Right cardiac atrium (tissue), 5 donors: Measurements from ENCODE around the gene NHLRC1. TPM values are rescaled to one million over a fixed set of nuclear protein-coding genes. Genes with fewer than 3 reads are reported as not detected.
A peak's percentile ranks its signal among the peaks of the same experiment; 100 is the strongest.

ENCODE experiments used
- ATAC-seq, 2 donors: fragments of 200-7000 bp; cut with Tn5 transposase; one replicate each; pipeline versions ENCODE4 v1.8.0 to v1.9.1; 2020; ENCODE audit warnings: moderate library complexity in 2 of 2, mild to moderate bottlenecking in 1 of 2
- DNase-seq, 3 donors: peaks; one replicate each; pipeline ENCODE4 v3.0.0-alpha.2; 2020
- H3K27ac ChIP-seq: one replicate; pipeline ENCODE4 v1.5.1; 2013; ENCODE audit warnings: mild to moderate bottlenecking, low read length, control low read depth, moderate library complexity
- H3K27me3 ChIP-seq: one replicate; pipeline ENCODE4 v1.6.1; 2013; ENCODE audit not compliant: control insufficient read depth, insufficient read depth
- H3K4me1 ChIP-seq: one replicate; pipeline ENCODE4 v1.6.1; 2013; ENCODE audit warnings: low read length; ENCODE audit not compliant: control insufficient read depth, insufficient read depth
- H3K4me3 ChIP-seq: one replicate; pipeline ENCODE4 v1.5.1; 2013; ENCODE audit warnings: low read length, control low read depth
- H3K9me3 ChIP-seq: one replicate; pipeline ENCODE4 v1.6.1; 2013; ENCODE audit warnings: low read length; ENCODE audit not compliant: control insufficient read depth
- WGBS: extraction: QIAGEN DNeasy Blood & Tissue Kit; methylation state at CpG from one replicate; pipeline ENCODE4 v1.1.7; 2013; 5-methylcytosine and 5-hydroxymethylcytosine counted together
- intact Hi-C, 4 donors: fragments of 100-400 bp; cut with DNase I; formaldehyde crosslinking; loops; one replicate each; pipeline versions ENCODE4 v1.11.0 to v1.14.0; 2022 to 2023
- polyA plus RNA-seq: library from polyadenylated mRNA; stranded (reverse); fragments of 200-250 nt; gene quantifications from one replicate; pipeline ENCODE4 v1.2.3, GENCODE V29; 2013
- total RNA-seq, 4 donors: library from RNA; stranded (reverse); fragmentation: NEBNext Ultra II Directional; extraction: Animal tissue kit (Norgen Biotek cat#: 25700); gene quantifications; one replicate each; pipeline ENCODE4 v1.2.1, GENCODE V29; 2021
- donor health status: healthy with polysubstance abuse.
- donor health status: DM: no; HTN: yes; CAD: no.
- donor health status: DM: no; HTN: no; CAD: no.
- donor health status: DM: no; HTN: yes; CAD: no; lungs with severe emphysema.
- donor health status: DM: yes; HTN: yes; CAD: no.

Gene NHLRC1
- total and polyA plus RNA-seq, 5 donors: 1.3 to 3.7 (median 2.2) TPM

- Histone ChIP-seq H3K9me3 (no peaks in the 10 kb centered on the region), H3K27ac (no peak overlapping the region), H3K4me1 (no peaks in the 10 kb centered on the region), H3K27me3 (no peaks in the 10 kb centered on the region), H3K4me3 (no peak overlapping the region)
- ATAC-seq (no peak), DNase-seq (no peak)
- WGBS: 91% methylated on average over 6 of the region's 6 CpGs
- intact Hi-C loops: no loop called here
These were observed 17.6 kb upstream of the NHLRC1 start for GRCh38 chr6:18139935-18140621.

DNA sequence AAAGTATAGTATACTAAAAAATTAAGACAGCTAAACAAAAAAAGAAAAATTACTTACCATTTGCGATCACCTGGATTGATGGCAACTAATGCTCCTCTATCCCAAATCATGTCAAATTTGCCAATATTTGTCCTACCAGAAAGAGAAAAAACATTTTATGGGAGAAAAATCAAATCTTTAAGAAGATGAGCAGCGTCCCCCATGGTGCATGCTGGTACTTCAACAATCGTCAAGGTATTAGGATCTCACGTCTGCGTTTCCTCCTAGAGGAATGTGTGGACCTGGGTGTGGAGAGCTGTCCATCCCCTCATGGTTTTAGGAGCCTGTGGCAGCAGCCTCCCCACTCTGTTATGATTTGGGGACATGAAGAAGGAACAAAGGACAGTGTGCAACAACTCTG, 16.4 kb upstream of the NHLRC1 start:
- intact Hi-C loops: no loop called here
- WGBS: 92% methylated on average over 5 of the region's 5 CpGs
- ATAC-seq (no peak), DNase-seq (no peak)
- no peak overlapping the region for H3K4me3 ChIP-seq
- H3K9me3 ChIP-seq: no peaks in the 10 kb centered on the region
- no peaks in the 10 kb centered on the region for H3K4me1 ChIP-seq
- H3K27me3 ChIP-seq: no peaks in the 10 kb centered on the region
- no peak overlapping the region for H3K27ac ChIP-seq

- intact Hi-C loops: no loop called here
- H3K27ac ChIP-seq: no peak overlapping the region
- no peak overlapping the region for H3K4me3 ChIP-seq
- no peaks in the 10 kb centered on the region for H3K9me3 ChIP-seq
- no peaks in the 10 kb centered on the region for H3K4me1 ChIP-seq
- 97% methylated on average over 10 of the region's 10 CpGs for WGBS
- no peaks in the 10 kb centered on the region for H3K27me3 ChIP-seq
- no peak for DNase-seq
- no peak for ATAC-seq
These were observed 13.8 kb upstream of the NHLRC1 start for GRCh38 chr6:18136260-18136659.

GRCh38 chr6:18135171-18135570, 12.7 kb upstream of the NHLRC1 start:
- DNase-seq (no peak), ATAC-seq (no peak)
- H3K27ac ChIP-seq: no peak overlapping the region
- H3K9me3 ChIP-seq: no peaks in the 10 kb centered on the region
- no peaks in the 10 kb centered on the region for H3K27me3 ChIP-seq
- H3K4me3 ChIP-seq: no peak overlapping the region
- 93% methylated on average over 2 of the region's 2 CpGs for WGBS
- intact Hi-C loops: no loop called here
- no peaks in the 10 kb centered on the region for H3K4me1 ChIP-seq

GRCh38 chr6:18132346-18132745, 9.9 kb upstream of the NHLRC1 start:
- intact Hi-C loops: no loop called here
- Histone ChIP-seq H3K27ac (no peak overlapping the region), H3K9me3 (no peaks in the 10 kb centered on the region), H3K4me3 (no peak overlapping the region), H3K27me3 (no peaks in the 10 kb centered on the region), H3K4me1 (no peaks in the 10 kb centered on the region)
- 96% methylated on average over 3 of the region's 3 CpGs for WGBS
- DNase-seq (no peak), ATAC-seq (no peak)

- 55% methylated on average over 5 of the region's 5 CpGs for WGBS
- no peaks in the 10 kb centered on the region for H3K27me3 ChIP-seq
- no peak for DNase-seq
- intact Hi-C loops: loop anchor here in 3 of 4 donors (10.0 kb wide), 3 partner anchors 131 to 291 kb away; partner anchors contain the start of gene KIF13A (in 1 of the 3)
- ATAC-seq: no peak
- H3K27ac ChIP-seq: no peak overlapping the region
- H3K4me3 ChIP-seq: no peak overlapping the region
- H3K9me3 ChIP-seq: no peaks in the 10 kb centered on the region
- H3K4me1 ChIP-seq: no peaks in the 10 kb centered on the region
These were observed 3.6 kb upstream of the NHLRC1 start for GRCh38 chr6:18126121-18126520.

- Histone ChIP-seq H3K27me3 (no peaks in the 10 kb centered on the region), H3K4me3 (no peak overlapping the region), H3K27ac (no peak overlapping the region), H3K9me3 (no peaks in the 10 kb centered on the region), H3K4me1 (no peaks in the 10 kb centered on the region)
- intact Hi-C loops: loop anchor here (5.0 to 10.0 kb wide), 5 partner anchors 127 to 289 kb away; partner anchors contain the start of gene KIF13A (in 2 of the 4)
- ATAC-seq (no peak), DNase-seq (peak in 2 of 3 donors; percentile 26 to 58)
- 72% methylated on average over 19 of the region's 19 CpGs for WGBS
These were observed 823 bp downstream of the NHLRC1 start for GRCh38 chr6:18121580-18122127.

DNA sequence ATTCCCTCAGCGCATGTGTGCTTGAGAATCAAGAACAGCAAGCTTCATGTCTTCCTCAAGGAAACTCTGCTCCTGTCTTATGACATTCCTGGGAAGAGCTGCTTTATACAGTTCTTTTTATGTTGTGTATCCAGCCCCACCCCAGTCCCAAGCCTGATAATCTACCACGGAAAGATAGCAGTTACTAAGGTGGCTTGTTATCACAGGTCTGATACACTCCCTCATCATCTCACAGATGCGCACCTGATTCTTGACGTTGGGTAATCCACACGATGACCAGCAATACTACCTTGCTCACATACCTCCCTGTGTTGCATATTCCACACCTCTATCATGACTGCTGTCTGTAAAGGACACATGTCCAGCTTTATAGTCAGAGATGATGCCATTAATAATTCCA, 3.2 kb downstream of the NHLRC1 start:
- no peak overlapping the region for H3K4me3 ChIP-seq
- H3K27me3 ChIP-seq: no peaks in the 10 kb centered on the region
- intact Hi-C loops: no loop called here
- H3K27ac ChIP-seq: no peak overlapping the region
- ATAC-seq: no peak
- no peaks in the 10 kb centered on the region for H3K9me3 ChIP-seq
- 56% methylated on average over 5 of the region's 5 CpGs for WGBS
- H3K4me1 ChIP-seq: no peaks in the 10 kb centered on the region
- DNase-seq: no peak

GRCh38 chr6:18118330-18118729, 4.1 kb downstream of the NHLRC1 start:
- ATAC-seq (no peak), DNase-seq (no peak)
- WGBS: 65% methylated on average over 3 of the region's 3 CpGs
- no peak overlapping the region for H3K4me3 ChIP-seq
- H3K9me3 ChIP-seq: no peaks in the 10 kb centered on the region
- no peaks in the 10 kb centered on the region for H3K27me3 ChIP-seq
- H3K27ac ChIP-seq: no peak overlapping the region
- H3K4me1 ChIP-seq: no peaks in the 10 kb centered on the region
- intact Hi-C loops: no loop called here

- Histone ChIP-seq H3K27ac (no peak overlapping the region), H3K4me3 (no peak overlapping the region), H3K9me3 (no peaks in the 10 kb centered on the region), H3K27me3 (no peaks in the 10 kb centered on the region), H3K4me1 (no peaks in the 10 kb centered on the region)
- ATAC-seq (no peak), DNase-seq (no peak)
- 88% methylated on average over 5 of the region's 5 CpGs for WGBS
- intact Hi-C loops: no loop called here
These were observed 5.3 kb downstream of the NHLRC1 start for GRCh38 chr6:18117136-18117535.

DNA sequence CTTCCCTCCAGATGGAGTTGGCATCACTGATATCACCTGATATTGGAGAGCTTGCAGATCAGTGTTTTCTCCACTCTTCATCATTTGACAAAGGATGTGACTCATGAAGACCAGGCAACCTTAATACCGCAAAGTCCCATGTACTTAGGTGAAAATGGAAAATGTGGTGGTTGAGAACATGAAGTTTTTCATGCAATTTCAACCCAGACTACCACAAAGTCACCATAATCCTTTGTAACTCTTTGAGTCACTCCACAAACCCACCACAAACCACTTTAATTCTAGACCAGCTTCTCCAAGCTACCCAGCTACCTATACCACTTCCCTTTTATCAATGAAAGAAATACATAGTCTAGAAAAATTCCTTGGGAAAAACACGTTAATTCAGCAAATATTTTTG, 7.1 kb downstream of the NHLRC1 start:
- ATAC-seq (no peak), DNase-seq (no peak)
- no peak overlapping the region for H3K4me3 ChIP-seq
- H3K27me3 ChIP-seq: no peaks in the 10 kb centered on the region
- no peaks in the 10 kb centered on the region for H3K9me3 ChIP-seq
- WGBS: 81% methylated on average over 2 of the region's 2 CpGs
- no peak overlapping the region for H3K27ac ChIP-seq
- no peaks in the 10 kb centered on the region for H3K4me1 ChIP-seq
- intact Hi-C loops: no loop called here
